HCT116 (cell line): ENCODE measurements around the gene RPL22L1. TPM values are rescaled to one million over a fixed set of nuclear protein-coding genes. Genes with fewer than 3 reads are reported as not detected.

Experiments used
- ATAC-seq: fragments of 200-7000 bp; cut with Tn5 transposase; 2 replicates; pipeline ENCODE4 v1.9.1; 2020; ENCODE audit warnings: mild to moderate bottlenecking, moderate library complexity
- BruUV-seq: library from RNA; stranded (reverse); fragments of 400-500 nt; replicated peaks from 2 replicates; lab custom pipeline; 2021; lab: Mats Ljungman, UMichigan
- CTCF ChIA-PET: fragments of 300-600 bp; sonication (Branson Sonifier 250); formaldehyde crosslinking; loops from one replicate; lab custom pipeline; 2021; ENCODE audit warnings: antibody characterized with exemption; lab: Charles Lee
- POLR2A ChIA-PET: fragments of 300-600, 350-600 bp; sonication (Branson Sonifier 250); formaldehyde crosslinking; loops from one replicate; lab custom pipeline; 2021; ENCODE audit warnings: antibody characterized with exemption; lab: Charles Lee
- RAD21 ChIA-PET, 2 experiments: fragments of 300-600 bp; sonication (Branson Sonifier 250); formaldehyde crosslinking; loops; one replicate each; lab custom pipeline; 2023; ENCODE audit warnings: low total read pairs in 2 of 2; ENCODE audit not compliant: uncharacterized antibody in 2 of 2, unreplicated experiment in 2 of 2, low non-redundant PET in 1 of 2; lab: Charles Lee
- DNase-seq: peaks from one replicate; pipeline ENCODE4 v3.0.0-alpha.2; 2010; ENCODE audit warnings: low read depth, low spot score
- H2AFZ ChIP-seq: fragments of 200-600 bp; shearing (Covaris generic), sonication (generic); 2 replicates; pipeline ENCODE4 v1.6.1; 2017; ENCODE audit warnings: low read depth, mixed run types, mixed read lengths, antibody characterized with exemption, low read length; ENCODE audit not compliant: poor library complexity, severe bottlenecking
- H3K27ac ChIP-seq: 2 replicates; pipeline ENCODE4 v1.5.1; 2012; ENCODE audit warnings: low read depth, low read length
- H3K27me3 ChIP-seq: fragments of 200-600 bp; sonication (generic); 2 replicates; pipeline ENCODE4 v1.6.1; 2016; ENCODE audit warnings: mixed run types, low read length, mixed read lengths; ENCODE audit not compliant: insufficient read depth
- H3K36me3 ChIP-seq, 2 experiments: fragments of 200-500 bp in 1 of 2; fragments of 200-600 bp in 1 of 2; sonication (Bioruptor generic) in 1 of 2; sonication (generic) in 1 of 2; 2 replicates each; pipeline versions ENCODE4 v1.5.1 to v1.6.1; 2014 to 2016; ENCODE audit warnings: low read length in 2 of 2, inconsistent platforms in 1 of 2, mixed read lengths in 1 of 2, mixed run types in 1 of 2; ENCODE audit not compliant: insufficient read depth in 2 of 2, control insufficient read depth in 1 of 2
- H3K4me1 ChIP-seq, 2 experiments: fragments of 200-600 bp in 1 of 2; sonication (generic) in 1 of 2; 2 replicates each; pipeline versions ENCODE4 v1.5.1 to v1.6.1; 2012 to 2017; ENCODE audit warnings: low read length in 2 of 2, inconsistent platforms in 1 of 2, mild to moderate bottlenecking in 1 of 2, mixed read lengths in 1 of 2, mixed run types in 1 of 2, moderate library complexity in 1 of 2; ENCODE audit not compliant: insufficient read depth in 2 of 2, control insufficient read depth in 1 of 2
- H3K4me2 ChIP-seq: fragments of 200-600 bp; sonication (generic); 2 replicates; pipeline ENCODE4 v1.6.1; 2017; ENCODE audit warnings: mixed run types, low read length, mixed read lengths
- H3K4me3 ChIP-seq, 2 experiments: fragments of 200-600 bp in 1 of 2; sonication (generic) in 1 of 2; replicated peaks in 1 of 2; 2 replicates each; pipeline ENCODE4 v1.5.1; 2011 to 2016; ENCODE audit warnings: low read length in 2 of 2, control low read depth in 1 of 2, low read depth in 1 of 2, mild to moderate bottlenecking in 1 of 2, mixed read lengths in 1 of 2, mixed run types in 1 of 2
- H3K79me2 ChIP-seq: fragments of 200-600 bp; sonication (generic); 2 replicates; pipeline ENCODE4 v1.6.1; 2017; ENCODE audit warnings: mild to moderate bottlenecking, mixed run types, low read length, moderate library complexity, mixed read lengths; ENCODE audit not compliant: insufficient read depth
- H3K9ac ChIP-seq: fragments of 200-600 bp; sonication (generic); 2 replicates; pipeline ENCODE4 v1.6.1; 2016; ENCODE audit warnings: low read length, mixed read lengths
- H3K9me2 ChIP-seq: fragments of 200-600 bp; sonication (generic), shearing (Covaris generic); 2 replicates; pipeline ENCODE4 v1.6.1; 2017; ENCODE audit warnings: mixed run types, mild to moderate bottlenecking, moderate library complexity; ENCODE audit not compliant: insufficient read depth
- H3K9me3 ChIP-seq, 2 experiments: fragments of 200-500 bp in 1 of 2; fragments of 200-600 bp in 1 of 2; sonication (Bioruptor generic) in 1 of 2; sonication (generic) in 1 of 2; 2 replicates each; pipeline ENCODE4 v1.6.1; 2014 to 2017; ENCODE audit warnings: low read length in 2 of 2, mixed read lengths in 2 of 2, inconsistent platforms in 1 of 2, low read depth in 1 of 2, mild to moderate bottlenecking in 1 of 2, mixed run types in 1 of 2, moderate library complexity in 1 of 2; ENCODE audit not compliant: control insufficient read depth in 1 of 2, insufficient read depth in 1 of 2
- H4K20me1 ChIP-seq: fragments of 200-600 bp; sonication (generic), shearing (Covaris generic); 2 replicates; pipeline ENCODE4 v1.6.1; 2017; ENCODE audit warnings: mixed run types, mild to moderate bottlenecking, moderate library complexity; ENCODE audit not compliant: insufficient read depth
- CBX3 ChIP-seq: IDR thresholded peaks from 2 replicates; pipeline ENCODE4 v1.6.1; 2012; ENCODE audit warnings: low read depth
- CEBPB ChIP-seq: IDR thresholded peaks from 2 replicates; pipeline ENCODE4 v1.6.1; 2012; ENCODE audit warnings: low read depth
- EGR1 ChIP-seq: IDR thresholded peaks from 2 replicates; pipeline ENCODE4 v1.6.1; 2012; ENCODE audit warnings: low read depth
- ELF1 ChIP-seq: IDR thresholded peaks from 2 replicates; pipeline ENCODE4 v1.6.1; 2012; ENCODE audit warnings: low read depth, borderline replicate concordance
- EZH2 ChIP-seq: fragments of 200-600 bp; sonication (generic); IDR thresholded peaks from 2 replicates; pipeline ENCODE4 v1.6.1; 2017; ENCODE audit warnings: antibody characterized with exemption, mixed run types
- EZH2phosphoT487 ChIP-seq: fragments of 200-600 bp; IDR thresholded peaks from 2 replicates; pipeline ENCODE4 v1.6.1; 2018; ENCODE audit warnings: antibody characterized with exemption, borderline replicate concordance
- FOSL1 ChIP-seq: IDR thresholded peaks from 2 replicates; pipeline ENCODE4 v1.6.1; 2012; ENCODE audit warnings: low read depth
- JUND ChIP-seq: IDR thresholded peaks from 2 replicates; pipeline ENCODE4 v1.6.1; 2012
- POLR2A ChIP-seq: IDR thresholded peaks from 2 replicates; pipeline ENCODE4 v1.7.0; 2011; ENCODE audit warnings: borderline replicate concordance; ENCODE audit not compliant: insufficient read depth, insufficient read length; ENCODE audit errors: extremely low read depth
- POLR2AphosphoS5 ChIP-seq: IDR thresholded peaks from 2 replicates; pipeline ENCODE4 v1.6.1; 2011; ENCODE audit warnings: mild to moderate bottlenecking, low read depth, low read length, moderate library complexity
- SIN3A ChIP-seq: IDR thresholded peaks from 2 replicates; pipeline ENCODE4 v1.6.1; 2012; ENCODE audit warnings: low read depth
- SRF ChIP-seq: IDR thresholded peaks from 2 replicates; pipeline ENCODE4 v1.6.1; 2012; ENCODE audit warnings: low read depth
- TCF7L2 ChIP-seq: IDR thresholded peaks from 2 replicates; pipeline ENCODE4 v1.7.0; 2011; ENCODE audit warnings: borderline replicate concordance, inconsistent platforms; ENCODE audit not compliant: insufficient read depth, insufficient read length; ENCODE audit errors: extremely low read depth
- ZFX ChIP-seq: fragments of 450-650 bp; IDR thresholded peaks from 2 replicates; pipeline ENCODE4 v1.6.1; 2017
- intact Hi-C: fragments of 100-400 bp; cut with micrococcal nuclease; formaldehyde crosslinking; loops from 2 replicates; pipeline ENCODE4 v1.10.0; 2022
- total RNA-seq: library from RNA; stranded (reverse); gene quantifications from one replicate; pipeline ENCODE4 v1.2.1, GENCODE V29; 2021; ENCODE audit not compliant: unreplicated experiment
- TF ChIP-seq, protein P1 (sequence below): IDR thresholded peaks from 2 replicates; pipeline ENCODE4 v1.6.1; 2012
- TF ChIP-seq, protein P2 (sequence below): IDR thresholded peaks from 2 replicates; pipeline ENCODE4 v1.6.1; 2011; ENCODE audit warnings: mild to moderate bottlenecking, low read length, moderate library complexity; ENCODE audit not compliant: insufficient replicate concordance; ENCODE audit errors: extremely low read depth
- TF ChIP-seq, protein P3 (sequence below): IDR thresholded peaks from 2 replicates; pipeline ENCODE4 v1.6.1; 2012; ENCODE audit warnings: low read depth
- TF ChIP-seq, protein P4 (sequence below): IDR thresholded peaks from 2 replicates; pipeline ENCODE4 v1.6.1; 2012
- TF ChIP-seq, protein P5 (sequence below), 3 experiments: fragments of 200-600 bp in 1 of 3; sonication (generic) in 1 of 3; IDR thresholded peaks in 2 of 3; conservative IDR thresholded peaks in 1 of 3; 2 replicates each; pipeline ENCODE4 v1.5.1; 2012 to 2017; ENCODE audit warnings: low read depth in 2 of 3, low read length in 2 of 3, antibody characterized with exemption in 1 of 3, borderline replicate concordance in 1 of 3, control low read depth in 1 of 3, mild to moderate bottlenecking in 1 of 3, mixed read lengths in 1 of 3, mixed run types in 1 of 3, moderate library complexity in 1 of 3; ENCODE audit not compliant: insufficient read depth in 1 of 3

Gene RPL22L1
- total RNA-seq, 1 experiment from 2014 or later: 492 TPM

GRCh38 chr3:170905862-170906261 lies 35.9 kb upstream of the RPL22L1 start:
- POLR2A ChIA-PET: no interaction called here
- Histone ChIP-seq H3K27me3 (no peaks in the 10 kb centered on the region), H3K27ac (no peak overlapping the region), H3K79me2 (no peaks in the 10 kb centered on the region), H3K9me3 (no peaks in the 10 kb centered on the region; a peak in 1 of 4 replicates), H3K36me3 (no peaks in the 10 kb centered on the region), H3K4me2 (no peak overlapping the region), H3K9ac (no peak overlapping the region), H2AFZ (no peak overlapping the region), H3K4me3 (no peak overlapping the region), H4K20me1 (no peaks in the 10 kb centered on the region), H3K9me2 (no peaks in the 10 kb centered on the region), H3K4me1 (peaks cover 4 to 18% of the 10 kb centered on the region in 2 experiments; a peak in 3 of 4 replicates)
- DNase-seq: no peak
- BruUV-seq: no TSS peak
- CTCF ChIA-PET: no interaction called here
- no peak for TF ChIP-seq SIN3A
- no peak for TF ChIP-seq CEBPB
- TF ChIP-seq TCF7L2: no peak
- TF ChIP-seq, protein P1, sequence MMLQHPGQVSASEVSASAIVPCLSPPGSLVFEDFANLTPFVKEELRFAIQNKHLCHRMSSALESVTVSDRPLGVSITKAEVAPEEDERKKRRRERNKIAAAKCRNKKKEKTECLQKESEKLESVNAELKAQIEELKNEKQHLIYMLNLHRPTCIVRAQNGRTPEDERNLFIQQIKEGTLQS: no peak
- TF ChIP-seq ELF1: no peak
- TF ChIP-seq POLR2AphosphoS5: no peak
- TF ChIP-seq, protein P2, sequence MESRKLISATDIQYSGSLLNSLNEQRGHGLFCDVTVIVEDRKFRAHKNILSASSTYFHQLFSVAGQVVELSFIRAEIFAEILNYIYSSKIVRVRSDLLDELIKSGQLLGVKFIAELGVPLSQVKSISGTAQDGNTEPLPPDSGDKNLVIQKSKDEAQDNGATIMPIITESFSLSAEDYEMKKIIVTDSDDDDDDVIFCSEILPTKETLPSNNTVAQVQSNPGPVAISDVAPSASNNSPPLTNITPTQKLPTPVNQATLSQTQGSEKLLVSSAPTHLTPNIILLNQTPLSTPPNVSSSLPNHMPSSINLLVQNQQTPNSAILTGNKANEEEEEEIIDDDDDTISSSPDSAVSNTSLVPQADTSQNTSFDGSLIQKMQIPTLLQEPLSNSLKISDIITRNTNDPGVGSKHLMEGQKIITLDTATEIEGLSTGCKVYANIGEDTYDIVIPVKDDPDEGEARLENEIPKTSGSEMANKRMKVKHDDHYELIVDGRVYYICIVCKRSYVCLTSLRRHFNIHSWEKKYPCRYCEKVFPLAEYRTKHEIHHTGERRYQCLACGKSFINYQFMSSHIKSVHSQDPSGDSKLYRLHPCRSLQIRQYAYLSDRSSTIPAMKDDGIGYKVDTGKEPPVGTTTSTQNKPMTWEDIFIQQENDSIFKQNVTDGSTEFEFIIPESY: no peak
- TF ChIP-seq EZH2: no peak
- no peak for TF ChIP-seq CBX3
- TF ChIP-seq FOSL1: no peak
- TF ChIP-seq SRF: no peak
- TF ChIP-seq JUND: no peak
- no peak for TF ChIP-seq EGR1
- TF ChIP-seq, protein P3, sequence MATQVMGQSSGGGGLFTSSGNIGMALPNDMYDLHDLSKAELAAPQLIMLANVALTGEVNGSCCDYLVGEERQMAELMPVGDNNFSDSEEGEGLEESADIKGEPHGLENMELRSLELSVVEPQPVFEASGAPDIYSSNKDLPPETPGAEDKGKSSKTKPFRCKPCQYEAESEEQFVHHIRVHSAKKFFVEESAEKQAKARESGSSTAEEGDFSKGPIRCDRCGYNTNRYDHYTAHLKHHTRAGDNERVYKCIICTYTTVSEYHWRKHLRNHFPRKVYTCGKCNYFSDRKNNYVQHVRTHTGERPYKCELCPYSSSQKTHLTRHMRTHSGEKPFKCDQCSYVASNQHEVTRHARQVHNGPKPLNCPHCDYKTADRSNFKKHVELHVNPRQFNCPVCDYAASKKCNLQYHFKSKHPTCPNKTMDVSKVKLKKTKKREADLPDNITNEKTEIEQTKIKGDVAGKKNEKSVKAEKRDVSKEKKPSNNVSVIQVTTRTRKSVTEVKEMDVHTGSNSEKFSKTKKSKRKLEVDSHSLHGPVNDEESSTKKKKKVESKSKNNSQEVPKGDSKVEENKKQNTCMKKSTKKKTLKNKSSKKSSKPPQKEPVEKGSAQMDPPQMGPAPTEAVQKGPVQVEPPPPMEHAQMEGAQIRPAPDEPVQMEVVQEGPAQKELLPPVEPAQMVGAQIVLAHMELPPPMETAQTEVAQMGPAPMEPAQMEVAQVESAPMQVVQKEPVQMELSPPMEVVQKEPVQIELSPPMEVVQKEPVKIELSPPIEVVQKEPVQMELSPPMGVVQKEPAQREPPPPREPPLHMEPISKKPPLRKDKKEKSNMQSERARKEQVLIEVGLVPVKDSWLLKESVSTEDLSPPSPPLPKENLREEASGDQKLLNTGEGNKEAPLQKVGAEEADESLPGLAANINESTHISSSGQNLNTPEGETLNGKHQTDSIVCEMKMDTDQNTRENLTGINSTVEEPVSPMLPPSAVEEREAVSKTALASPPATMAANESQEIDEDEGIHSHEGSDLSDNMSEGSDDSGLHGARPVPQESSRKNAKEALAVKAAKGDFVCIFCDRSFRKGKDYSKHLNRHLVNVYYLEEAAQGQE: no peak
- TF ChIP-seq POLR2A: no peak
- TF ChIP-seq EZH2phosphoT487: no peak
- TF ChIP-seq, protein P4, sequence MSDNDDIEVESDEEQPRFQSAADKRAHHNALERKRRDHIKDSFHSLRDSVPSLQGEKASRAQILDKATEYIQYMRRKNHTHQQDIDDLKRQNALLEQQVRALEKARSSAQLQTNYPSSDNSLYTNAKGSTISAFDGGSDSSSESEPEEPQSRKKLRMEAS: no peak
- no peak for TF ChIP-seq ZFX
- TF ChIP-seq, protein P5, sequence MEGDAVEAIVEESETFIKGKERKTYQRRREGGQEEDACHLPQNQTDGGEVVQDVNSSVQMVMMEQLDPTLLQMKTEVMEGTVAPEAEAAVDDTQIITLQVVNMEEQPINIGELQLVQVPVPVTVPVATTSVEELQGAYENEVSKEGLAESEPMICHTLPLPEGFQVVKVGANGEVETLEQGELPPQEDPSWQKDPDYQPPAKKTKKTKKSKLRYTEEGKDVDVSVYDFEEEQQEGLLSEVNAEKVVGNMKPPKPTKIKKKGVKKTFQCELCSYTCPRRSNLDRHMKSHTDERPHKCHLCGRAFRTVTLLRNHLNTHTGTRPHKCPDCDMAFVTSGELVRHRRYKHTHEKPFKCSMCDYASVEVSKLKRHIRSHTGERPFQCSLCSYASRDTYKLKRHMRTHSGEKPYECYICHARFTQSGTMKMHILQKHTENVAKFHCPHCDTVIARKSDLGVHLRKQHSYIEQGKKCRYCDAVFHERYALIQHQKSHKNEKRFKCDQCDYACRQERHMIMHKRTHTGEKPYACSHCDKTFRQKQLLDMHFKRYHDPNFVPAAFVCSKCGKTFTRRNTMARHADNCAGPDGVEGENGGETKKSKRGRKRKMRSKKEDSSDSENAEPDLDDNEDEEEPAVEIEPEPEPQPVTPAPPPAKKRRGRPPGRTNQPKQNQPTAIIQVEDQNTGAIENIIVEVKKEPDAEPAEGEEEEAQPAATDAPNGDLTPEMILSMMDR (IDR thresholded peaks at IDR 0.05 in 2 of 3, conservative IDR thresholded peaks at IDR 0.05 in 1 of 3; ENCODE audit: borderline replicate concordance in 1 of 3, insufficient read depth in 1 of 3, low read depth in 2 of 3, low read length in 2 of 3): no peak
- no peak for ATAC-seq
- RAD21 ChIA-PET: no interaction called here
- intact Hi-C loops: no loop called here
